ENCODE results near the gene DMXL1. TPM values are rescaled to one million over a fixed set of nuclear protein-coding genes. Genes with fewer than 3 reads are reported as not detected.
"Not testable (repeated sequence)": the region's sequence is repeated elsewhere in the genome, so short reads cannot be mapped to it uniquely, and the experiment has no call there.

DMXL1 gene
- total RNA-seq, 1 experiment from 2014 or later, result 20.8 TPM

- DNase-seq, result no peak
- Histone ChIP-seq H3K27me3 (ENCODE audit: control insufficient read depth, insufficient read depth, low read length) (no peaks in the 10 kb centered on the region), H3K4me3 (ENCODE audit: insufficient read depth, low read depth, low read length) (no peak overlapping the region), H3K36me3 (replicated peaks; ENCODE audit: control insufficient read depth, insufficient read depth, low read length) (no peaks in the 10 kb centered on the region)
These were observed 167.6 kb downstream of the DMXL1 start for GRCh38 chr5:119238265-119239118.

- Histone ChIP-seq H3K36me3 (replicated peaks; ENCODE audit: control insufficient read depth, insufficient read depth, low read length) (no peaks in the 10 kb centered on the region), H3K4me3 (ENCODE audit: insufficient read depth, low read depth, low read length) (no peak overlapping the region), H3K27me3 (ENCODE audit: control insufficient read depth, insufficient read depth, low read length) (no peaks in the 10 kb centered on the region)
- no peak for DNase-seq
These were observed 168.2 kb downstream of the DMXL1 start for GRCh38 chr5:119239119-119239417.

GRCh38 chr5:119239826-119240225 is 168.9 kb downstream of the DMXL1 start:
- not testable (repeated sequence) for DNase-seq; H3K4me3 ChIP-seq (ENCODE audit: insufficient read depth, low read depth, low read length); H3K36me3 ChIP-seq (replicated peaks; ENCODE audit: control insufficient read depth, insufficient read depth, low read length); H3K27me3 ChIP-seq (ENCODE audit: control insufficient read depth, insufficient read depth, low read length)

GRCh38 chr5:119243888-119244287 is 173.0 kb downstream of the DMXL1 start:
- DNase-seq, result no peak
- H3K4me3 ChIP-seq (ENCODE audit: insufficient read depth, low read depth, low read length), result no peak overlapping the region
- no peaks in the 10 kb centered on the region; the same call in 1 of the 2 replicates for H3K36me3 ChIP-seq (replicated peaks; ENCODE audit: control insufficient read depth, insufficient read depth, low read length)
- H3K27me3 ChIP-seq (ENCODE audit: control insufficient read depth, insufficient read depth, low read length), result no peaks in the 10 kb centered on the region

- H3K36me3 ChIP-seq (replicated peaks; ENCODE audit: control insufficient read depth, insufficient read depth, low read length), result no peaks in the 10 kb centered on the region; the same call in 1 of the 2 replicates
- no peak for DNase-seq
- no peaks in the 10 kb centered on the region for H3K27me3 ChIP-seq (ENCODE audit: control insufficient read depth, insufficient read depth, low read length)
- H3K4me3 ChIP-seq (ENCODE audit: insufficient read depth, low read depth, low read length), result no peak overlapping the region
These were observed 180.3 kb downstream of the DMXL1 start for GRCh38 chr5:119250946-119251901.

GRCh38 chr5:119255571-119256356 is 184.9 kb downstream of the DMXL1 start:
- H3K27me3 ChIP-seq (ENCODE audit: control insufficient read depth, insufficient read depth, low read length), result no peaks in the 10 kb centered on the region
- DNase-seq, result peak; percentile 46
- no peaks in the 10 kb centered on the region for H3K36me3 ChIP-seq (replicated peaks; ENCODE audit: control insufficient read depth, insufficient read depth, low read length)
- no peak overlapping the region for H3K4me3 ChIP-seq (ENCODE audit: insufficient read depth, low read depth, low read length)

- H3K27me3 ChIP-seq (ENCODE audit: control insufficient read depth, insufficient read depth, low read length), result no peaks in the 10 kb centered on the region
- H3K36me3 ChIP-seq (replicated peaks; ENCODE audit: control insufficient read depth, insufficient read depth, low read length), result no peaks in the 10 kb centered on the region
- H3K4me3 ChIP-seq (ENCODE audit: insufficient read depth, low read depth, low read length), result no peak overlapping the region
- no peak for DNase-seq
These were observed 186.7 kb downstream of the DMXL1 start for GRCh38 chr5:119257613-119258012.

GRCh38 chr5:119263639-119264038 is 192.8 kb downstream of the DMXL1 start:
- H3K36me3 ChIP-seq (replicated peaks; ENCODE audit: control insufficient read depth, insufficient read depth, low read length), result no peaks in the 10 kb centered on the region; the same call in 1 of the 2 replicates
- H3K27me3 ChIP-seq (ENCODE audit: control insufficient read depth, insufficient read depth, low read length), result no peaks in the 10 kb centered on the region
- DNase-seq, result no peak
- H3K4me3 ChIP-seq (ENCODE audit: insufficient read depth, low read depth, low read length), result no peak overlapping the region

- no peak for DNase-seq
- Histone ChIP-seq H3K4me3 (ENCODE audit: insufficient read depth, low read depth, low read length) (no peak overlapping the region), H3K27me3 (ENCODE audit: control insufficient read depth, insufficient read depth, low read length) (peaks cover 1% of the 10 kb centered on the region; the same call in 1 of the 2 replicates), H3K36me3 (replicated peaks; ENCODE audit: control insufficient read depth, insufficient read depth, low read length) (no peaks in the 10 kb centered on the region; the same call in 1 of the 2 replicates)
These were observed 193.3 kb downstream of the DMXL1 start for GRCh38 chr5:119264186-119264585.

GRCh38 chr5:119267958-119268386 is 197.1 kb downstream of the DMXL1 start:
- Histone ChIP-seq H3K4me3 (ENCODE audit: insufficient read depth, low read depth, low read length) (peak overlapping the region; percentile 86), H3K36me3 (replicated peaks; ENCODE audit: control insufficient read depth, insufficient read depth, low read length) (no peaks in the 10 kb centered on the region; the same call in 1 of the 2 replicates), H3K27me3 (ENCODE audit: control insufficient read depth, insufficient read depth, low read length) (peaks cover 4% of the 10 kb centered on the region)
- peak; percentile 83 for DNase-seq

- DNase-seq, result peak; percentile 98
- Histone ChIP-seq H3K36me3 (replicated peaks; ENCODE audit: control insufficient read depth, insufficient read depth, low read length) (no peaks in the 10 kb centered on the region; the same call in 1 of the 2 replicates), H3K4me3 (ENCODE audit: insufficient read depth, low read depth, low read length) (peak overlapping the region; percentile 86), H3K27me3 (ENCODE audit: control insufficient read depth, insufficient read depth, low read length) (peaks cover 4% of the 10 kb centered on the region)
These were observed 197.6 kb downstream of the DMXL1 start for GRCh38 chr5:119268387-119269060.

GRCh38 chr5:119269061-119269944 is 198.4 kb downstream of the DMXL1 start:
- Histone ChIP-seq H3K4me3 (ENCODE audit: insufficient read depth, low read depth, low read length) (peak overlapping the region; percentile 86), H3K27me3 (ENCODE audit: control insufficient read depth, insufficient read depth, low read length) (peaks cover 4% of the 10 kb centered on the region), H3K36me3 (replicated peaks; ENCODE audit: control insufficient read depth, insufficient read depth, low read length) (no peaks in the 10 kb centered on the region; the same call in 1 of the 2 replicates)
- peak; percentile 48 for DNase-seq

- no peak for DNase-seq
- Histone ChIP-seq H3K4me3 (ENCODE audit: insufficient read depth, low read depth, low read length) (no peak overlapping the region), H3K36me3 (replicated peaks; ENCODE audit: control insufficient read depth, insufficient read depth, low read length) (no peaks in the 10 kb centered on the region; the same call in 1 of the 2 replicates), H3K27me3 (ENCODE audit: control insufficient read depth, insufficient read depth, low read length) (peaks cover 4% of the 10 kb centered on the region)
These were observed 199.3 kb downstream of the DMXL1 start for GRCh38 chr5:119270121-119270565.

Measured in H7 (cell line).